GM23338 (cell line): ENCODE results near the gene COG2.

ENCODE experiments used
- CREB1 ChIP-seq: fragments of 250-450 bp; sonication (Bioruptor Pico); IDR thresholded peaks from 2 replicates; pipeline ENCODE4 v1.5.0; 2020; ENCODE audit warnings: low read depth, mild to moderate bottlenecking, moderate library complexity
- EZH2 ChIP-seq: fragments of 200-600 bp; sonication (generic); IDR thresholded peaks from one replicate; pipeline ENCODE4 v1.8.0; 2017; ENCODE audit warnings: antibody characterized with exemption, mild to moderate bottlenecking, low read depth; ENCODE audit not compliant: unreplicated experiment
- EZH2phosphoT487 ChIP-seq: fragments of 200-600 bp; sonication (generic); IDR thresholded peaks from one replicate; pipeline ENCODE4 v1.8.1; 2018; ENCODE audit warnings: antibody characterized with exemption; ENCODE audit not compliant: unreplicated experiment
- JUNB ChIP-seq: IDR thresholded peaks from one replicate; pipeline ENCODE4 v1.6.1; 2016; ENCODE audit warnings: antibody characterized with exemption; ENCODE audit not compliant: unreplicated experiment
- POLR2AphosphoS5 ChIP-seq: IDR thresholded peaks from 2 replicates; pipeline ENCODE4 v1.6.1; 2016; ENCODE audit warnings: antibody characterized with exemption, low read depth
- ZNF331 ChIP-seq: fragments of 250-450 bp; sonication (Bioruptor Pico); IDR thresholded peaks from 2 replicates; pipeline ENCODE4 v1.5.0; 2020; ENCODE audit warnings: low read depth, mild to moderate bottlenecking, moderate library complexity
- TF ChIP-seq, protein P1 (sequence below), 2 experiments: fragments of 200-600 bp in 1 of 2; sonication (generic) in 1 of 2; conservative IDR thresholded peaks; 2 replicates each; pipeline versions ENCODE4 v1.5.1 to v1.6.1; 2016 to 2017; ENCODE audit warnings: antibody characterized with exemption in 2 of 2, low read depth in 2 of 2, mild to moderate bottlenecking in 2 of 2, moderate library complexity in 1 of 2
- TF ChIP-seq, protein P2 (sequence below): IDR thresholded peaks from one replicate; pipeline ENCODE4 v1.6.1; 2018; ENCODE audit warnings: antibody characterized with exemption; ENCODE audit not compliant: unreplicated experiment
- TF ChIP-seq, protein P3 (sequence below): IDR thresholded peaks from 2 replicates; pipeline ENCODE4 v1.6.1; 2016; ENCODE audit warnings: antibody characterized with exemption

DNA sequence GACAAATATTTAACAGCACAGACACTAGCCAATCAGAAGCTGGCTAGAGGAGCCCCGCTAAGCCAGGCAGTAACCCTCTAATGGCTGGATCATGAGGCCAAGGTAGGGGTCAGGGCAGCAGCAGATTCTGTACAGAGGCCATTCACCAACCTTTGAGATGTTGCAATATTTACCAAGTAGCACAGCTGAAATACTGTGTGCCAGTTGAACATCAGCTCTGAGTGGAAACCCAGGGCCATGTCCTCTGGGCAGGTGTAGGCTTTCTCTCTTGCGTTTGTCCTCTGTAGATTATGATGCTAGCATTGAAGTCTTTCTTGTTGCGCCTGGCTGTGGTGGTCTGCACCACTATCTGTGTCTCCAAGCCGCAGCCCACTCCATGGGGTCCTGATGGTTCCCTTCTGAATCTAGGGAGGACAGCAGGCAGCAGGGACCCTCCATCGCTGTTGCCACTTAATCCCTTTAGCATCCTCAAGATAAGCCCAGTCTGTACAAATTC, 2.5 kb upstream of the COG2 start:
- TF ChIP-seq, protein P1, sequence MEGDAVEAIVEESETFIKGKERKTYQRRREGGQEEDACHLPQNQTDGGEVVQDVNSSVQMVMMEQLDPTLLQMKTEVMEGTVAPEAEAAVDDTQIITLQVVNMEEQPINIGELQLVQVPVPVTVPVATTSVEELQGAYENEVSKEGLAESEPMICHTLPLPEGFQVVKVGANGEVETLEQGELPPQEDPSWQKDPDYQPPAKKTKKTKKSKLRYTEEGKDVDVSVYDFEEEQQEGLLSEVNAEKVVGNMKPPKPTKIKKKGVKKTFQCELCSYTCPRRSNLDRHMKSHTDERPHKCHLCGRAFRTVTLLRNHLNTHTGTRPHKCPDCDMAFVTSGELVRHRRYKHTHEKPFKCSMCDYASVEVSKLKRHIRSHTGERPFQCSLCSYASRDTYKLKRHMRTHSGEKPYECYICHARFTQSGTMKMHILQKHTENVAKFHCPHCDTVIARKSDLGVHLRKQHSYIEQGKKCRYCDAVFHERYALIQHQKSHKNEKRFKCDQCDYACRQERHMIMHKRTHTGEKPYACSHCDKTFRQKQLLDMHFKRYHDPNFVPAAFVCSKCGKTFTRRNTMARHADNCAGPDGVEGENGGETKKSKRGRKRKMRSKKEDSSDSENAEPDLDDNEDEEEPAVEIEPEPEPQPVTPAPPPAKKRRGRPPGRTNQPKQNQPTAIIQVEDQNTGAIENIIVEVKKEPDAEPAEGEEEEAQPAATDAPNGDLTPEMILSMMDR (conservative IDR thresholded peaks at IDR 0.05; ENCODE audit: low read depth in 2 of 2): no peak
- no peak for TF ChIP-seq EZH2
- TF ChIP-seq, protein P2, sequence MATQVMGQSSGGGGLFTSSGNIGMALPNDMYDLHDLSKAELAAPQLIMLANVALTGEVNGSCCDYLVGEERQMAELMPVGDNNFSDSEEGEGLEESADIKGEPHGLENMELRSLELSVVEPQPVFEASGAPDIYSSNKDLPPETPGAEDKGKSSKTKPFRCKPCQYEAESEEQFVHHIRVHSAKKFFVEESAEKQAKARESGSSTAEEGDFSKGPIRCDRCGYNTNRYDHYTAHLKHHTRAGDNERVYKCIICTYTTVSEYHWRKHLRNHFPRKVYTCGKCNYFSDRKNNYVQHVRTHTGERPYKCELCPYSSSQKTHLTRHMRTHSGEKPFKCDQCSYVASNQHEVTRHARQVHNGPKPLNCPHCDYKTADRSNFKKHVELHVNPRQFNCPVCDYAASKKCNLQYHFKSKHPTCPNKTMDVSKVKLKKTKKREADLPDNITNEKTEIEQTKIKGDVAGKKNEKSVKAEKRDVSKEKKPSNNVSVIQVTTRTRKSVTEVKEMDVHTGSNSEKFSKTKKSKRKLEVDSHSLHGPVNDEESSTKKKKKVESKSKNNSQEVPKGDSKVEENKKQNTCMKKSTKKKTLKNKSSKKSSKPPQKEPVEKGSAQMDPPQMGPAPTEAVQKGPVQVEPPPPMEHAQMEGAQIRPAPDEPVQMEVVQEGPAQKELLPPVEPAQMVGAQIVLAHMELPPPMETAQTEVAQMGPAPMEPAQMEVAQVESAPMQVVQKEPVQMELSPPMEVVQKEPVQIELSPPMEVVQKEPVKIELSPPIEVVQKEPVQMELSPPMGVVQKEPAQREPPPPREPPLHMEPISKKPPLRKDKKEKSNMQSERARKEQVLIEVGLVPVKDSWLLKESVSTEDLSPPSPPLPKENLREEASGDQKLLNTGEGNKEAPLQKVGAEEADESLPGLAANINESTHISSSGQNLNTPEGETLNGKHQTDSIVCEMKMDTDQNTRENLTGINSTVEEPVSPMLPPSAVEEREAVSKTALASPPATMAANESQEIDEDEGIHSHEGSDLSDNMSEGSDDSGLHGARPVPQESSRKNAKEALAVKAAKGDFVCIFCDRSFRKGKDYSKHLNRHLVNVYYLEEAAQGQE: no peak
- no peak for TF ChIP-seq CREB1 (CRISPR knock-in tag)
- no peak for TF ChIP-seq POLR2AphosphoS5
- no peak for TF ChIP-seq EZH2phosphoT487
- no peak for TF ChIP-seq JUNB
- TF ChIP-seq ZNF331 (CRISPR knock-in tag): no peak
- TF ChIP-seq, protein P3, sequence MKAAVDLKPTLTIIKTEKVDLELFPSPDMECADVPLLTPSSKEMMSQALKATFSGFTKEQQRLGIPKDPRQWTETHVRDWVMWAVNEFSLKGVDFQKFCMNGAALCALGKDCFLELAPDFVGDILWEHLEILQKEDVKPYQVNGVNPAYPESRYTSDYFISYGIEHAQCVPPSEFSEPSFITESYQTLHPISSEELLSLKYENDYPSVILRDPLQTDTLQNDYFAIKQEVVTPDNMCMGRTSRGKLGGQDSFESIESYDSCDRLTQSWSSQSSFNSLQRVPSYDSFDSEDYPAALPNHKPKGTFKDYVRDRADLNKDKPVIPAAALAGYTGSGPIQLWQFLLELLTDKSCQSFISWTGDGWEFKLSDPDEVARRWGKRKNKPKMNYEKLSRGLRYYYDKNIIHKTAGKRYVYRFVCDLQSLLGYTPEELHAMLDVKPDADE: no peak
